ENCODE measurements around the gene OTX1.

Gene OTX1

DNA sequence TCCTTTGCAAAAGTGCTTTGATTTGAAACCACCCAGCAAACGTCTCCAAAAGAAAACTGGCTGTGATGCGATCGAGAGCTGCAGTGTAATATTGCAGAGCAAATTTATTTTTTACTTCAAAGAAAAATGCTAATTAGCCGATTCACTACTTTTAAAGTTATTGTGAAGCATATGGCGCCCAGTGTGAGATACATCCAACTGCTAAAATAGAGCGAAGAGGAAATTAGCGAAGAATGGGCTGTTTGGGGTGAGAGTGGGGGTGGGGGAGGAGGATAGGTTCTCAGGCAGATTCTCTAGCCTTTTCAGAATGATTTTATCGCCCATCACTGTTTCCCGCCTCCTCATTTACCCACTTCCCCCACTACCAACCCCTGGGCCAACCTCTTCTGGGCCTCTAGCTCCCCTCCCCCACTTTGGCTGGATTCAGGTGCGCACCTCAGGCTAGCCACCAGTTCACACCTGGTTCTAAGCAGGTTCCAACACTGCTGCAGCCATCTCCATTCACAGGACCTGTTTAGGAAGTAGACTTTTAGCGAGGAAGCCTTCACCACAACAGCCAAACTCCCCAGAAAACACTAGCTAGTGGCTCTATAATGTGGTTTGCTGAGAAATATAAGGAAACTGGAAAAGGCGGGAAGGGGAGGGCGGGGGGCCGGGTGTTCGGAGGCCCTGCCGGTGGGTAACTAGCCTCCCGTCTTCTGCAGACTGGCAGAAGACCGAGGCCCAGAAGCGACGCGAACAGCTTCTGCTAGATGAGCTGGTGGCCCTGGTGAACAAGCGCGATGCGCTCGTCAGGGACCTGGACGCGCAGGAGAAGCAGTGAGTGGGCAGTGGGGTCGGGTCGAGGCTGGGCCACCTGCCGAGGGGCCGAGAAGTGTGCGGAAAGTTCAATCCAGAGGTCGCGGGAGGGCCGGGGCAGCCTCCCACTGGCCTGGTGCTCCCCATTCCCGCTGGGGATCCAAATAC lies 6.0 kb upstream of the OTX1 start:
- no peak for DNase-seq
- in situ Hi-C loops (cut with HindIII; ENCODE audit: low pct_ligation_motif_present, low pct_unique_long_range_greater_than_20kb, low sequenced_read_pairs): no loop called here

DNA sequence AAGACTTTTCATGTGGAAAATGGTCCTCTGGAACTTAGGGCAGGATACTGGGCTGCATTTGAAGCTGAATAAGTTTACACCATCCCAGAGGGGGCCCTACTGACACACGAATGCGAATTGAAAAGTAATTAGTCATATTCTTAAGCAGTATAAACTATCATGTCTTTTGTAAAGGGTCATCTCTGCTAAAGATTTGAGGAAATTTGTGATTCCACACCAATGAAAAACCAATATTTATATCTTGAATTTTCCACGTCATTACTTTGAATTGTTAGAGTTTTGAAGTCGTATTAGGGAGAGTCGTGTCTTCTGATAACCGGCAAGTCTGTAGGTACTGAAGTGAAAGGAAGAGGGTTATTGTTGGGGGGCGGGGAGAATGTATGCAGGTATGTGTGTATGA lies 4.1 kb upstream of the OTX1 start:
- DNase-seq: no peak
- in situ Hi-C loops (cut with HindIII; ENCODE audit: low pct_ligation_motif_present, low pct_unique_long_range_greater_than_20kb, low sequenced_read_pairs): no loop called here

DNA sequence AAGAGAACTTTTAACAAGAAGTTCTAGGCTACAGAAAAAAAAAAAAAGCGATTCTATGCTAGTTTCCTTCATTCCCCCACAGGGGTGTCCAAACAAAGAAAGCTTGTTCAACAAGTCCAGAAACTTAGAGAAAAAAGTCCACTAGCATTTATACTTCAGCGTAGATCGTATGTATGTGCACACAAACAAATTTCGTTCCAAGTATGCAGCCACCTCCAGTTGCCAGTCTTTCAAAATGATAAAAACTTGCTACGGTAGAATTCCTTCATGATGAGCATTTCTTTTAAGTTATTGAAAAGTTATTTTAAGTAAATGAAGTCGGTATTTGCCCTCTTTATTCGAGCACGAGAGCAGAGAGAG lies 3.7 kb upstream of the OTX1 start:
- in situ Hi-C loops (cut with HindIII; ENCODE audit: low pct_ligation_motif_present, low pct_unique_long_range_greater_than_20kb, low sequenced_read_pairs): no loop called here
- DNase-seq: no peak

DNA sequence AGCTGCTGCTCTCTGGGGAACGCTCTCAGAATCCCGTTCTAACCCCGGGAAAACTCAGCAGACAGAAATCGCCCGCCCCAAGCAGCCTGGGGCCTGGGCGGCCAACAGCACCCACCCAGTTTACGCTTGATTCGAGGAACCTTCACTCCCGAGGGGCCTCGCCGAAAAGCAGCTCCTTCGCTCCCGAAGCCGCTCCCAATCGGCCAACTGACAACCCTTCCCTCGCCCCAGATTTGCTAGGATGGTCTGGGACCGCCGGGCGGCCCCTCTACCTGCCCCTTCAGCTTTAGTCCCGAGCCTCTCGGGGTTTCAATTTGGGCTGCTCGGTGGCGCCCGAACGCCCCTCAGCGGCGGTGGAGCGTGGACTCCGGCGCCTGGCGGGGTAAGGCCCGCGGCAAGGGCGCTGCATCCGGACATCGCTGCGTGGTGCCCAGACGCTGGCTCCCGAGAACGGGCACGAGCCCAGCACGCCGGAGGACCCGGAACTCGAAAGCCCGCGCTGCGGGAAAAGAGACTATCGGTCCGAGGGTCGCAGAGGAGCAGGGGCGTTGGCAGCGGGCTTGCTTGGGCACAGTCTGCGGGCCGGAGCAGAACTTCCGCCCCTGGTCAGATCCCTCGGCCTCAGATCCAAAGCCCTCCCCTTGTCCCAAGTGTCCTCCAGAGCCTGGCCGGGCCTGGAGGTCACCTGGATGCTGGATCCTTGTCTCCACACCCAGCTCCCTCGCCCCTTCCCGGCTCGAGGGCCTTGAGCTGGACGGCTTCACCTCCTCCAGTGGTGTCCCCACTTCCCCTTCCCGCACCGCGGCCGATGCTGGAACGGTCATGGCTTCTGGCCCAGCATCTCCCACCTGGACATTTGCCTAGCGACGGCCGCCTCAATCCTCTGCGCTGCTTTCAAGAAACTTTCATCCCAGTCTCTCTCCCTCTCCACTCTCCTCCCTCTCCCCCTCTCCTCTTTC lies 3.0 kb upstream of the OTX1 start:
- no peak for DNase-seq
- in situ Hi-C loops (cut with HindIII; ENCODE audit: low pct_ligation_motif_present, low pct_unique_long_range_greater_than_20kb, low sequenced_read_pairs): no loop called here

DNA sequence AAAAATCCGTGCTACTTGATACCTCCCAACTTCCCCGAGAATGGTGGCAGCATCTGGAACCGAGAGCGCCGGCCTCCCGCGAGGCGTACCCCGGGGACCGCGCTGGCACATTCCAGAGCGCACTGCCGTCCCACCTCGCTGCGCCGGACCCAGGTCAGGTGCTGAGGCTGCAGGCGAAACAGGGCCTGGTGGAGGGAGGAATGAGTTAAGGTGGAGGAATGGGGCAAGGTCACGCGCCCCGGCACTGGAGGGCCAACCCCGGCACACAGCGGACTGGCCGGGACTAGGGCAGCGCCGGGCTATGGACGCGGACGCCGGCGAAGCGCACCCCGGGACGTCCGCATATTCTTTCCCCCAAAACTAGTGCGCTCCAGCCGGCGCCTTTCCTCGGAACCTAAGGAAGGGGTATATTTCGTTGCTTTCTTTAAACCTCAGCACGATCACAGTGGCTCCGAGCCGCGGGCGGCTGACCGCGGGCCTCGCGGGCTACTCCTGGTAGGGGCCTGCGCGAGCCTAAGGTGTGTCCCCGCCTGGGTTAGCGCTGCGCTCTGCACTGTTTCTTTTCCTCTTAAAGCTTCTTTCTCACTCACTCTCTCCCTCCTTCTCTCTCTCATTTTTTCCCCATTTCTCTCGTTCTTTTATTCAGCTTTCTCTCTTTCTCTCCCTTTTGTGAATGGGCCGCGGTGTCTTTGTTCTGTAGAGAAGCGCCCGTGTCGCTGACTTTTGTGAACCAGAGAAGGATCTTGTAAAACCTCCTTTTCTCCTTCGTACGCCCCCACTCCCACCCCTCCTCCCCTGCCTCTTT lies 2.1 kb upstream of the OTX1 start:
- DNase-seq: no peak
- in situ Hi-C loops (cut with HindIII; ENCODE audit: low pct_ligation_motif_present, low pct_unique_long_range_greater_than_20kb, low sequenced_read_pairs): no loop called here

DNA sequence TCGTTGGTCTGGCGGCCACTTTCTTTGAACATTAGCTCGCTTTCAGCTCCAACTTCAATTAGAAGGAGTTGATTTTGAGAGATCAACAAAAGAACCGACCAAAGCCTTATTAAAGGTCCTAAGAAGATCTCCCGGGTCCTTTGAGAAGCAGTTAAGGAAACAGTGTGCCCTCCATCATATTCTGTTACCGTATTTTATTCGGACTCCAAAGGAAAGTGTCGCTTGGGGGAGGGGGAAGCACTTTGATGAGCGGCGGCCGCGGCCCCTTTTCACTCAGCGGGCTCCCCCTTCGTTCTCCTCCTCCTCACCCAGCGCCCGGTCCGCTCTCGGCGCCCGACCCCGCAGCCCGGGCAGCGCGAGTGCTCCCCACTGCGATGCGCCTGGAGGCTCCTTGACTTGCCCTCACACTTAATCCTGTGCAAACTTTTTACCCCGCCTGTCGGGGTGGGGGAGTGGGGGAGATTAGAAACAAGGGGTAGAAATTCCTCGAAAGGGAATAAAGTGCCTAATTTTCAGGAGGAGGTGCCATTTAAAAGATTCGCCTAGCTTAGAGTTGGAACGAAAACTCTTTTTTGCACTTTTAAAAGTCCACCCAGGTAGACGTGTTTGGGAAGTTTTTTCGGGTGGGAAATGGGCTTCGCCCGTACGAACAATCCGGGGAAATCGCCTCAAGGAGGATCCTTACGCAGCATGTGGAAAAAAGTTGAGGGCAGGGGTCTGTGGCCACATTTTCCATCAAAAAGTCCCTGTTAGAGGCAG lies 1.2 kb upstream of the OTX1 start:
- peak; percentile 21 for DNase-seq
- in situ Hi-C loops (cut with HindIII; ENCODE audit: low pct_ligation_motif_present, low pct_unique_long_range_greater_than_20kb, low sequenced_read_pairs): no loop called here

DNA sequence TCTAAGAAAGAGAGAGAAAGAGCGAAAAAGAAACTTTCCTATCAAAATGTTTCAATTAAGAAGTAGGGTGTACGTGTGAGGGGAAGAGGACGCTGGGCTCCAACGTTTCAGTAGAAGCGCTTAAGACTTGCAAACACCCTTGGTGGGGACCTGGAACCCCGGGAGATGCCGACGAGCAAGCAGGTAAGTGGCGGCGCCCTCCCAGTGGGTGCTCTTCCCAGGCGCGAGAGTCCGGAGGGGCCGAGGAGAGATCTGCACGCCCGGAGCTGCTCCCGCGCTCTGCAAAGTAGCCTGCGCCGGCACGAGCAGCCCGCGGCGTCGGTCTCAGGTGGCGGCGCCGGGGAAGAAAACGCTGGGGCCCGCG lies 678 bp upstream of the OTX1 start:
- in situ Hi-C loops (cut with HindIII; ENCODE audit: low pct_ligation_motif_present, low pct_unique_long_range_greater_than_20kb, low sequenced_read_pairs): no loop called here

DNA sequence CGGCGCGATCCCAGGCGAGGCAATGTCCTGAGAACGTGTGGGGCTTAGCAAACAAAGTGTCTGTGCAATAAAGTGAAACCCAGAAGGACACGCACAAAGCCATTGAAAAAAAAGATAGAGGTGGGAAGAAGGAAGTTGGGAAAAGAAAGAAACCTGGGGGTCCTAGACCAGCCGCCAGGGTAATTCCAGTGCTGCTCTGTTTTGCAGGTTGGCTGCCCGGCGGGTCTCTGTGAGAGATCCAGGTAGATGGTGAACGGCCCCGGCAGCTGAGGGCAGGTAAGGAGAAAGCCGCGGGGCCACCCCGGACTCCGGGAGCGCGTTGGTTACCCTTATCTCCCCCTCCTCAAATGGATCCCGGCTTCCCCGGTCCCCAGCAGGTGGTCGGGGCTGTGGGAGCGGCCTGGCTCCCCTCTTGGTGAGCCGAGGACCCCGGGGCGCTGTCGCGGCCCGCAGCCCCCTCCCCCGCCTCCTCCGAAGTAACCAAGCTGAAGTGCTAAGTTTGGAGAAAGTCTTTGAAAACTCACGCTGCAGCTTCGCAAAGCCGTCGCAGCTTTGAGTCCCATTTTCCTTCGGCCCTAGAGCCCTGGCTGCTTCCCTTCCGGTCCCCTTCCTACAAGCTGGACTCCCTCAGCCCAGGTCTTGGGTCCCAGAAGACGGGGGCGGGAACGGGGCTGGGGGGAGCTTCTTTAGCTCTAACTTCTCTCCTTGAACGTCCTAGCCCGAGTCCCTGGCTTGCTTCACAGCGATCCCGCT lies 588 bp downstream of the OTX1 start:
- in situ Hi-C loops (cut with HindIII; ENCODE audit: low pct_ligation_motif_present, low pct_unique_long_range_greater_than_20kb, low sequenced_read_pairs): no loop called here
- DNase-seq: peak; percentile 24

More for the DNA sequence above, 678 bp upstream of the OTX1 start:
- peak; percentile 56 for DNase-seq

DNA sequence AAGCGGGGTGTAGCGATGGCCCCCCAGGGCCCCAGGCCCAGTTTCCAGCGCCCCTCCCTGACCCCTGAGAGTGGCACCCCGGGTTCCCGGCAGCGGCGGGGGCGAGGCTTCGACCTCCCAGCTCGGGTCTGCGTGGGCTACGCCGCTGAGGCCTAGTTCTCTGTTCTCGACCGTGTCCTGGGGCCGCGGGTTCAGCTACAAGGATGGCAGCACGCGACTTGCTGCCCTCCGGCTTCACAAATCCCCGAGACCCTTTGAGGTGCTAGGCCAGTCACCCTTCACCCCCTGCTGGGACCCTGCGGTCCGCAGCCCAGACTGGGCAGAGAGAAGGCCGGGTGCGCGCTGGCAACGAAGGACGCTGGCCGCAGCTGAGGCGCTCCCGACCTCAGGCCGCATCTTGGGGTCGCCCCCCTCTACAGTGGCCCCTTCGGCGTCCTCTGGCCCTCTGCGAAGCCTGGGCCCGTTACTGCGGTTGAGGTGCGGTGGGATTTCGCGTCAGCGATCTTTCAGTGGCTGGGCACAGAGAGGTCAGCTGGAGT lies 1.2 kb downstream of the OTX1 start:
- in situ Hi-C loops (cut with HindIII; ENCODE audit: low pct_ligation_motif_present, low pct_unique_long_range_greater_than_20kb, low sequenced_read_pairs): no loop called here
- no peak for DNase-seq

DNA sequence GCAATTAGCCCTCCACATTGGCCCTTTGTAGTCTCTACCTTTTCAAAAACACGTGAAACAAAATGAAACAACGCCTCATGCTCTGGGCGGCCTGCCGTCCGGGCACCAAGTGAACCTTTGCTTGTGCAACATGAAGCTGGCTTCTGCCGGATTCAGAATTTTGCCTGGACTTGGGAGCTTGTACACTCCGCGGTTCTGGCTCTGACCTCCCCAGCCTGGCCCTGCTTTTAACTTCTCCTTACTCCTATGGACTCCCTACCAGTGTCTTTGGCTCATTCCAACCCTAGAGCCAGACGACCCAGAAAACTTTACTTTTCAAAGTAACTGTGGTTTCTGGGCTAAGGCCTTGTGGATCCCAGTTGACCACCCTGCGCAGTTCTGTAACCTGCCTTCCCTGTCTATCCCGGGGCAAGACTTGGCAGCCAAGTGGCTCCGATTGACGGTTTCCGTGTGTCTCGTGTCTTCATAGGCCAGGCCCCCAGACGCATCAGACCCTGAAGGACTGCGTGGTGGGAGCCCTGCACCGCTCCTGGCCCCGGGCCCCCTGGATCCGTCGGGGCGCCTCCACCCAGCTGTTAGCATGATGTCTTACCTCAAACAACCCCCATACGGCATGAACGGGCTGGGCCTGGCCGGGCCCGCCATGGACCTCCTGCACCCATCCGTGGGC lies 1.9 kb downstream of the OTX1 start:
- in situ Hi-C loops (cut with HindIII; ENCODE audit: low pct_ligation_motif_present, low pct_unique_long_range_greater_than_20kb, low sequenced_read_pairs): no loop called here
- DNase-seq: no peak

DNA sequence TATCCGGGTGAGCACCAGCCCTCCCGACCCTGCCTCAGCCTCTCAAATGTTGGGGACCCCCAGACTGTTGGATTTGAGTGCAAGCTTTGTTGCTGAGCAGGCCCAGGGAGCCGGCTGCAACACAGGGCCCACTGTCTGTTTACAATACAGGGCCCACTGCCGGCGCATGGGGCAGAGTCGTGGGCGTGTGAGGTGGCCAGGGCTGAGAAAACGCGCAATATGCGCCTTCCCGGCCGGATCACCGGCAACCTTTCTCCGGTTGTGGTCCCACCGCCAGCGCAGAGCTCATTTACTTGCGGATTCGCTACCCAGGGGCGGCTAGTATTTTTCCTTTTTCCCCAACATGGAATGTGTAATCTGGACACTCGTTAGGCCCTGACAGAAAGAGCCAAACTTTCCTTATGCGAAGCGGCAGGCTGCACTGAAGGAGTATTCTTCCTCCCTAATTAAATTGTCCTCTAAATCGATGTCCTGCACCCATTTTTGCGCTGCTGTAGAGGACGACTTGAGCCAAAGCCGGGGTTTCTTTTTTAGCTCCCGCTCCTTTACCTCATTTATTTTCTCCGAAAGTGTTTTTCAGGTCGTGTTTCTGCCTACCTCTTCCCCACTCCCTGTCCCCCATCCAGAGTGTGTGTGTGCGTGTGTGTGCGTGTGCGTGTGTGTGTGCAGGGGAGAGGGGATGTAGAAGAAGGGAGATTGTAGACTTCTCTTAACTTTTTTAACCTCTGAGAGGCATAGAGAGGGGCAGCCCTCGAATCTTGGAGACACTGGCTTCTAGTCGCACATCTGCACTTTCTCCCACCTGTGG lies 2.7 kb downstream of the OTX1 start:
- DNase-seq: no peak
- in situ Hi-C loops (cut with HindIII; ENCODE audit: low pct_ligation_motif_present, low pct_unique_long_range_greater_than_20kb, low sequenced_read_pairs): no loop called here

DNA sequence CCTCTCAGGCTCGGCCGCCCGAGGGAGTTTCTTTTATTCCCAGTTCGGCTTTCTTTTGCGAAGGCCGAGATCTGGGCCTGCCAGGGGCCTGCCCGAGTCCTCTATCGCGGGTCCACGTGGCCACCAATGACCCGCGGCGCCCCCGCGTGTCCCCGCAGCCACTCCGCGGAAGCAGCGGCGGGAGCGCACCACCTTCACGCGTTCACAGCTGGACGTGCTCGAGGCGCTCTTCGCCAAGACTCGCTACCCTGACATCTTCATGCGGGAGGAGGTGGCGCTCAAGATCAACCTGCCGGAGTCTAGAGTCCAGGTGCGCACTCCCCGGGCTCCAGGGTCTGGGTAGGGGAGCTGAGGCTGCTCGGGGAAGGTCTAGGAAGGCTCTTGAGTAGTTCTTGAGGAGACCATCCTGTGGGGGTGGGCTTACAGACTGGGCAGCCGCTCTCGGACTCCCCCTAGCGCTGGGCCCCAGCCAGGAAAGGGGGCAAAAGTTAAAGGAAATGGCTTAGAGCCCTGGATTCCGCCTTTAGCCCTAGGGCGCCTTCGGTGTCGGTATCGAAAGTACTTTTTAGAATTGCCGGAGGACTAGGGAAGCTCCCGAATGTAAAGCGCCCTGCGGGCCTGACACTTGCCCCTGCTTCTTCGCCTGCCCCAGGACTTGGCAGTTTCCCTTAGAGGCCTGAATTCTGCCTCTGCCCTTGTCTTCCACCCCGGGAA lies 3.4 kb downstream of the OTX1 start:
- no peak for DNase-seq
- in situ Hi-C loops (cut with HindIII; ENCODE audit: low pct_ligation_motif_present, low pct_unique_long_range_greater_than_20kb, low sequenced_read_pairs): no loop called here

DNA sequence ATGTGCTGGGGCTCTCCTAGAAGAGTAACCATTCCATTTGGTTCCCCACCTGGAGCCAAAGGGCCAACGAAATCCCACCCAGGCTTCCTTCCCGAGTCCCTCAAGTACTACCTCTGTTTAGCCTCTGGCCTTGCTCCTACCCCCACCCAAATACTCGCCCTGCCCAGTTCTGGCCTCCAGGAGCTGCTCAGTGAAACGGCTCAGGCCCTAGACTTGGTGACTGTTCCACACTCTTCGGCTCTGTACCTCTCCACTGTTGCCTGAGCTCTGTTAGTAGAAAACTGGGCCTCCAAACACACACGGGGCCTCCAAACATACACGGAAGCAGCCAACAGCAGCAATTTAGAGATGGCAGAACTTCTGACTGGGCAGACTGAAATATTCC lies 4.2 kb downstream of the OTX1 start:
- no peak for DNase-seq
- in situ Hi-C loops (cut with HindIII; ENCODE audit: low pct_ligation_motif_present, low pct_unique_long_range_greater_than_20kb, low sequenced_read_pairs): no loop called here

DNA sequence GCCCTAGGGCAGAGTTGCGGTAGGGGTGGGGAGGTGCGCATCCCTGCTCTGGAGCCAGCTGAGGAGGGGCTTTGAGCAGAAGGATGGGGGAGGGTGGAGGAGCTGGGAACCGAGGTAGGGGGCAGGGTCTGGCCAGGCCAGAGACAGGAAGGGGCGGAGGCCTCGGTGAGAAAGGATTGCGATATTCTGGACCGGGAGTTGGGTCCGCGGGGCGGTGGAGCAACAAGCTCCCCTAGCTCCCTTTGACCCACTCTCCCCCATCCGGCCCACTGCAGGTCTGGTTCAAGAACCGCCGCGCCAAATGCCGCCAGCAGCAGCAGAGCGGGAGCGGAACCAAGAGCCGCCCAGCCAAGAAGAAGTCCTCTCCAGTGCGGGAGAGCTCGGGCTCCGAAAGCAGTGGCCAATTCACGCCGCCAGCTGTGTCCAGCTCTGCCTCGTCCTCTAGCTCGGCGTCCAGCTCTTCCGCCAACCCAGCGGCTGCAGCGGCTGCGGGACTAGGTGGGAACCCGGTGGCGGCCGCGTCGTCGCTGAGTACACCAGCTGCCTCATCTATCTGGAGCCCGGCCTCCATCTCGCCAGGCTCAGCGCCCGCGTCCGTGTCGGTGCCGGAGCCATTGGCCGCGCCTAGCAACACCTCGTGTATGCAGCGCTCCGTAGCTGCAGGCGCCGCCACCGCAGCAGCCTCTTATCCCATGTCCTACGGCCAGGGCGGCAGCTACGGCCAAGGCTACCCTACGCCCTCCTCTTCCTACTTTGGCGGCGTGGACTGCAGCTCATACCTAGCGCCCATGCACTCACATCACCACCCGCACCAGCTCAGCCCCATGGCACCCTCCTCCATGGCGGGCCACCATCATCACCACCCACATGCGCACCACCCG lies 4.8 kb downstream of the OTX1 start:
- in situ Hi-C loops (cut with HindIII; ENCODE audit: low pct_ligation_motif_present, low pct_unique_long_range_greater_than_20kb, low sequenced_read_pairs): no loop called here
- DNase-seq: no peak
